HG02884 (cell line): ENCODE results near the gene AADAT.
"Not testable (repeated sequence)": the region's sequence is repeated elsewhere in the genome, so short reads cannot be mapped to it uniquely, and the experiment has no call there.

Experiments used
- ATAC-seq: cut with Tn5 transposase; IDR thresholded peaks from one replicate; pipeline ENCODE4 v1.9.1; 2021; ENCODE audit warnings: mild to moderate bottlenecking, moderate library complexity; ENCODE audit not compliant: unreplicated experiment

AADAT gene

GRCh38 chr4:170090352-170091052 is 746 bp upstream of the AADAT start:
- ATAC-seq, result no peak

GRCh38 chr4:170089274-170089667 is 485 bp downstream of the AADAT start:
- peak; percentile 14 for ATAC-seq

GRCh38 chr4:170088716-170089115 is 1.0 kb downstream of the AADAT start:
- no peak for ATAC-seq

- ATAC-seq, result no peak
These were observed 2.5 kb downstream of the AADAT start for GRCh38 chr4:170087163-170087700.

GRCh38 chr4:170083541-170083940 is 6.2 kb downstream of the AADAT start:
- ATAC-seq, result no peak

GRCh38 chr4:170080496-170080895 is 9.3 kb downstream of the AADAT start:
- ATAC-seq, result no peak

GRCh38 chr4:170079981-170080380 is 9.8 kb downstream of the AADAT start:
- no peak for ATAC-seq

GRCh38 chr4:170071196-170071595 is 18.6 kb downstream of the AADAT start:
- no peak for ATAC-seq

GRCh38 chr4:170068438-170069128 is 21.2 kb downstream of the AADAT start:
- ATAC-seq, result no peak

GRCh38 chr4:170059421-170059820 is 30.3 kb downstream of the AADAT start:
- no peak for ATAC-seq

GRCh38 chr4:170058826-170059225 is 30.9 kb downstream of the AADAT start:
- ATAC-seq, result no peak

GRCh38 chr4:170057866-170058265 is 31.9 kb downstream of the AADAT start:
- ATAC-seq, result no peak

- ATAC-seq, result no peak
These were observed 36.8 kb downstream of the AADAT start for GRCh38 chr4:170052919-170053318.

- ATAC-seq, result no peak
These were observed 38.4 kb downstream of the AADAT start for GRCh38 chr4:170051402-170051801.

GRCh38 chr4:170049766-170050165 is 40.0 kb downstream of the AADAT start:
- ATAC-seq, result no peak

GRCh38 chr4:170047771-170048354 is 41.9 kb downstream of the AADAT start:
- no peak for ATAC-seq

- not testable (repeated sequence) for ATAC-seq
These were observed 43.6 kb downstream of the AADAT start for GRCh38 chr4:170046156-170046555.

- no peak for ATAC-seq
These were observed 49.6 kb downstream of the AADAT start for GRCh38 chr4:170040031-170040680.

- no peak for ATAC-seq
These were observed 51.0 kb downstream of the AADAT start for GRCh38 chr4:170038769-170039168.

GRCh38 chr4:170038232-170038631 is 51.5 kb downstream of the AADAT start:
- no peak for ATAC-seq

GRCh38 chr4:170037481-170037880 is 52.3 kb downstream of the AADAT start:
- ATAC-seq, result no peak
